GM19099 (cell line): ENCODE data around the gene AHCTF1.

Source experiments
- POLR2A ChIP-seq: IDR thresholded peaks from 3 replicates; pipeline ENCODE4 v1.6.1; 2011; ENCODE audit warnings: low read depth; ENCODE audit not compliant: insufficient read length; ENCODE audit errors: extremely low read depth

The AHCTF1 gene

DNA sequence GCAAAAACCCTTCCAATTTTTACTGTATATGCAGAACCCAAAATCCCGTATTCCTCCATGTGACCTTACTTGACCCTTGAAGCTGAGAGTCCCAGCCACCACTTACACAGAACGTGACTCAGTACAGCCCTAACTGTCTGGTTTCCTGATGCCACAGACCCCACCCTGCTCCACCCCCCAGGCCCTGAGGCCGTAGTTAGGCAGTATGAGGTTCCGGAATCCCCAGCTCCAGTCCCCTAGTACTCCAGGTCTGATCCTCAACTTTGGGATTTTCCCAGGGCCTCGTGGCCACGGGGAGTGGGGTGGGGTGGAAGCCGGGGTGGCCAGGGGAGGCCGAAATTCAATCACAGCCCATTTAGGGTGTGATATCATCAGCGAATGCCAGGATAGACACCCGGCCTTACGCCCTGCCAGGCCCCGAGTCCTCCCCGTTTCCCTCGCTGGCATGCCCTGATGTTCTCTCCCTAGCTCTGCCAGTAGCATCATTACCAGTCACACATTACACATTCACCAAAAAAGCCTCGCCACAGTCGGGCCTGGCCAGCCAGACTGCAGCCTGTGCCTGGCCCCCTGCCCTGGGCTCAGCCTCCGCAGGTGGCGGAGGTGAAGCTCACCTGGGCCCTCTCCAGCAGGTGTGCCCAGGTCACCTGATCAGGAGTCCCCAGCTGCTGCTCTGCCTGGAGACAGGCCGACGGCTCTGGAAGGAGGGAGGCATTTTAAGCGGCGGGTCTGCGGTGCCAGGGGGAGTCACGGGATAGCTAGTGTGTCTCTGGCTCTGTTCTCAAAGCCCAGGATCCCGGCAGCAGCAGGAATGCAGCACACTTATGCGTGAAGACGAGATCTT is 136.7 kb downstream of the AHCTF1 start:
- no peak for TF ChIP-seq POLR2A

DNA sequence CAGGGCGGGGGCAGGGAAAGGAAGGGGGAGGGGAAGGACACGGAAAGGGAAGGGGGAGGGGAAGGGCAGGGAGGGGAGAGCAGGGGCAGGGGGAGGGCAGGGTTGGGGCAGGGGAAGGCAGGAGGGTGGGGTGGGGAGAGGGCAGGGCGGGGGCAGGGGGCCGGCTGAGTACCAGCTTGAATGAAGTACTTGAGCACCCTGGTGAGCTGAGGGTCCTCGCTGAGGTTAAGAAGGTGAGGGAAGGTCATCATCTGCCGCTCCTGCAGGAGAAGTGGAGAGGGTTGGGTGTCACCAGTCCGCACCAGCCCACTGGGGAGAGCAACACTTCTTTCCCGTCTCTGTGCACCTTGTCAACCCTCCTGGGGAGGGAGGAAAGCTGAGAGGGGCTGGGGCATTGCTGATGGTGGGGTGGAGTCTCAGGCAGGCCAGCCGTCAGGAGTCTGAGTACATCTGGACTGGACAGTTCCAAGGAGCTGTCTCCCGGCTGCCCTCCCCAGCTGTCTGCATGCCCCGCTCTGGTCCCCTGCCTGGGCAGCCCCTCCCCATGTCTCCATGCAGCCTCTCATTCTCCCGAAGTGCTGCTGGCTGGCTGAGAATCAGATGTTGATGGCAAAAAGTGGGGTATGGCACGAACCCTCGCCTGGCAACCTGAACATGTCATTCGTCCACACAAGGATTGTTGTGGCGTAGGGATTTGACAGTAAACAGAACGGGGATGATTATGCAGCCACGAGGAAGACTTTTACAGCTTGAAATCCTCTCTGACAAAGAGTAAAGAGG is 137.5 kb downstream of the AHCTF1 start:
- no peak for TF ChIP-seq POLR2A

DNA sequence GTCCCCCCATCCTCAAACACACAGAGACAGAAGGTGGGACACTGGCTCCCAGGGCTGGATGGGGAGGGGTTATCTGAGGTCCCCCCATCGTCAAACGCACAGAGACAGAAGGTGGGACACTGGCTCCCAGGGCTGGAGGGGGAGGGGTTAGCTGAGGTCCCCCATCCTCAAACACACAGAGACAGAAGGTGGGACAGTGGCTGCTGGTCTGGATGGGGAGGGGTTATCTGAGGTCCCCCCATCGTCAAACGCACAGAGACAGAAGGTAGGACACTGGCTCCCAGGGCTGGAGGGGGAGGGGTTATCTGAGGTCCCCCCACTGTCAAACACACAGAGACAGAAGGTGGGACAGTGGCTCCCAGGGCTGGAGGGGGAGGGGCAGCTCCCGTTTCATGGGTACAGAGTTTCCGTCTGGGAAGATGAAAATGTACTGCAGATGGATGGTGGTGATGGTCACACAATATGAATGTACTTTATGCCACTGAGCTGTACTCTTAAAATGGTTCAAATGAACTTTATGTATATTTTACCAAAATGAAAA is 138.3 kb downstream of the AHCTF1 start:
- no peak for TF ChIP-seq POLR2A

DNA sequence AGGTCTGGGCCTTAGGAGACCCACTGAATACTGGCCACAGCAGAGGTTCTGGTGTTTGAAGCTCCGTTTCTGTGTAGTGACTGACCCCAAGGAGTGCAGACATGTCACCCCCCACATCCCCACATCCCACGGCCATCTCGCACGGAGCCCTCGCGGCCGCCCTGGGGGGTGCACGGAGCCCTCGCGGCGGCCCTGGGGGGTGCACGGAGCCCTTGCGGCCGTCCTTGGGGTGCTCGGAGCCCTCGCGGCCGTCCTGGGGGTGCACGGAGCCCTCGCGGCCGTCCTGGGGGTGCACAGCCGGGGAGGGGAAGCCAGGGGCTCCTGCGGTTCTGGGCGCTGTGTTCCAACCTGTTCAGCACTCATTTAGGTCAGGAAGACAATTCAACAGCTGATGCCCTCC is 139.1 kb downstream of the AHCTF1 start:
- TF ChIP-seq POLR2A: no peak

DNA sequence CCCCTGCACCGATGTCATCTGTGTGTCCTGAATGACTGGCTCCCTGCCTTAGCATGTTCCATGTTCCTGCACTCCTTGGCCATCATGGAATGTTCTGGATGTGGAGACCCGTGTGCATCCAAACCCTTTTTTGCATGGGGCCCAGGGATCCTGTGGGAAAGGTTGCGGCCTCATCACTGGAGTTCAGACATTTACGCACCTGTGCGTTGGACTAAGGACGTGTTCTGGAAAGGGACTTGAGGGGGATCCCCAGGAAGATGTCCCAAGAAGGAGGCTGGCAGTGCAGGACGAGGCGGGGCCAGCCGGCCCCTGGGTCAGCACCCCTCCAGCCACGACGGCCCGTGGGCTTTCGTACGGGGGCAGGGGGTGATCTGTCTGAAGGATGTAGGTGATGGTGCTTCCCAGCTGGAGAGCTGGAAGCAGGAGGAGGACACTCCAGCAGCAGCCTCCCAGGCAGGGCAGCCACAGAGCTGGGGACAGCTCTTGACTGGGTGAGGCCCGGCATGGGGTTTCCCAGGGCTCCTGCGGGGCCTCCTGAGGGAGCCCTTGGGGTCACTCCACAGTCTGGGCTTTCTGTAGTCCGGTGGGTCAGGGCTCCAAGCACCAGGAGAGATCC is 140.3 kb downstream of the AHCTF1 start:
- TF ChIP-seq POLR2A: no peak

DNA sequence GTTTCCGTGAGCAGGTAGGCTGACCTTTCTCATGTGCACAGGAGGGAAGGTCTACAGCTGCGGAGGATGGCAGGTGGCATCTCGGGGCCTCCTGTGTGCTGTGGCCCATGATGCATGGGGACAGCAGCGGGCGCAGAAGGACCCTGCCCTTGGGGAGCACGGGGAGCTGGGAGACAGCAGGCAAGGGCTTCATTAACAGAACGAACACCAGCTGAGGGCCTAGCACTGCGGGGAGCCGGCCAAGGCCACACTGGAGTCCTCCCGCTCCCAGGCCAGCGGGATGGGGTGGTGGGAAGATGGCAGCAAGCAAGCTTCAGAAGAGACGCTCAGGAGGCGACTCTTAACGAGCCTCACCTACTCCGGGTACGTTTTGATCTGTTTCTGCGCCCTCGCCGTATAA is 140.9 kb downstream of the AHCTF1 start:
- no peak for TF ChIP-seq POLR2A

DNA sequence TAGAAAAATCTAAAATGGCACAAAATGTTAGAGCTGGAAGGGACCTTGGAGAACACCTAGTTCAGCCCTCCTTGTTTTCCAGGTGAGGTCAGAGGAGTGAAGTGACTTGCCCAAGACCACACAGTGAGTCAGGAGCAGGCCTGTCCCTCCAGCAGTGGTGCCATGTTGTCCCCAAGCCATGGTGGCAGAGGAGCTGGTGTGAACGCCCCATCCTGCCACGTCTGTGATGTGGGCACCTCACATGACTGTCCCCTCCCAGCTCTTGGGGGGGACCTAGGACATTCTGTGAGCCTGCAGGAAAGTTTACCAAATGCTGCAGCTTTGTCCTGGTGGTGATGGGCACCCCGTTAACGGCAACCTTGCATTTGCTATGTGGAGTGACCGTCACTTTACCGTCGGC is 141.4 kb downstream of the AHCTF1 start:
- TF ChIP-seq POLR2A: no peak

DNA sequence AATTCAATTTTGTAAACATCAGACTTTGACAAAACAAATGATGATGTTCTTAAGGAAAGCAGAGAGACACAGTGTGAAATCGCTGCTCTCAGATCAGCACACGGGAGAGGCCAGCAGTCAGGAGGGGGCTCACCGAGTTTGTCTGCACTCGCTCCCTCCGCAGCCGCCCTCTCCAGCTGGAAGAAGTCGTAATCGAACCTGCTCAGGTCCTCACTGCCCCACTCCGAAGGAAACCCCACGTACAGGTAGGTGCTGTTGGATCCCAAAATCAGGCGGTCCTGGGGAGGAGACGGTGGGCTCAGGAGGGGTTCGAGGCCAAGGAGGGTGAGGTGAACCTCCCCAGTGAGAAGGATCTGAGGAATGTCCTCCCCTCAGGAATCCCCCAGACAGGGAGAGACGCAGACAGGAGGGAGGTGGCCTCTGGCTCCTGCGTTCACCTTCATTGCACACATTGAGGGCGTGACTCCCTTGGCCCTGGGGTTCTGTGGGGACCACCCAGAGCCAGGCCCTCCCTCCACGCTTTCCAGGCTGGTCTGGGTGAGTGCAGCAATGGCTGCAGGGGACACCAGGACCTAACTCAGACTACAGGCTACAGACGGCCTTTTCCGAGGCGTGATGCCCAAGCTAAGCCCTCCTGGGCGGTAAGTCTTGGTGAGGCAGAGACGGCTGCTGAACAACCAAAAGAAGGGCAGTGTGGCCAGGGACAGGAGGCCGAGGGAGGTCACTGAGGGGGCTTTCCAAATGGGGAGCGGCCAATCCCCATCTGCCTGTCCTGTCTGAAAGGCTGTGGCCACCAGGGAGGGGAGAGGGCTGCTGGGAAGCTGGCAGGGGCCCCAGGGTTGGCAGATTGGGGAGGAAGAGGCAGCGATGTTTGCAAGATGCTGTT is 142.1 kb downstream of the AHCTF1 start:
- TF ChIP-seq POLR2A: no peak
